HUDEP-2 (cell line): Measurements from ENCODE around the gene HEATR1.
"Not testable (repeated sequence)": the region's sequence is repeated elsewhere in the genome, so short reads cannot be mapped to it uniquely, and the experiment has no call there.

Experiments
- DNase-seq, 76 experiments: peaks; one replicate each; lab custom pipeline; 2025; ENCODE audit not compliant: unreplicated experiment in 76 of 76; lab: John Stamatoyannopoulos, UW

The HEATR1 gene

DNA sequence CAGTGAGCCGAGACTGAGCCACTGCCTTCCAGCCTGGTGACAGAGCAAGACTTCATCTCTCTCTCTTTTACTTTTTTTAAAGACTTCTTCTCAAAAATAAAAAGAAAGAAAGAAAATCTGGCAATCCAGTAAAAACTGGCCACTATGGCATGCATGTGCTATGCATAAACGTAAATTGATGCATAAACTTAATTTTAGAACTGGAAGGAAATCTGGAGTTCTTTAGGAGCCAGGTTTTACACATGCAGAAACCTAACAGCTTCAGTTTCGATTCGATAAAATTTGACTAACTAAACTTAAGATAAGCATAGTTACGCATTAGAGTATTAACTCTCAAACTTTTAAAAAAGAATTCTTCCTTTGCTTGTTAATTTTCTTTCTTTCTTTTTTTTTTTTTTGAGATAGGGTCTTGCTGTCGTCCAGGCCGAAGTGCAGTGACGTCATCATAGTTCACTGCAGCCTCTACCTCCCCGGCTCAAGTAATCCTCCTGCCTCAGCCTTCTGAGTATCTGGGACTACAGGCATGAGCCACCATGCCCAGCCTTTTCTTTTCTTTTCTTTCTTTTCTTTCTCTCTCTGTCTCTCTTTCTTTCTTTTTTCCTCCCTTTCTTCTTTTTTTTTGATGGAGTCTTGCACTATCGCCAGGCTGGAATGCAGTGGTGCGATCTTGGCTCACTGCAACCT, 92.4 kb downstream of the HEATR1 start:
- DNase-seq = no peak

GRCh38 chr1:236509647-236510401, 94.5 kb downstream of the HEATR1 start:
- DNase-seq = peak in 3 of 76 experiments; percentile 3 to 17 (median 13)

GRCh38 chr1:236509203-236509602, 95.1 kb downstream of the HEATR1 start:
- no peak for DNase-seq

GRCh38 chr1:236508593-236509027, 95.7 kb downstream of the HEATR1 start:
- no peak for DNase-seq

DNA sequence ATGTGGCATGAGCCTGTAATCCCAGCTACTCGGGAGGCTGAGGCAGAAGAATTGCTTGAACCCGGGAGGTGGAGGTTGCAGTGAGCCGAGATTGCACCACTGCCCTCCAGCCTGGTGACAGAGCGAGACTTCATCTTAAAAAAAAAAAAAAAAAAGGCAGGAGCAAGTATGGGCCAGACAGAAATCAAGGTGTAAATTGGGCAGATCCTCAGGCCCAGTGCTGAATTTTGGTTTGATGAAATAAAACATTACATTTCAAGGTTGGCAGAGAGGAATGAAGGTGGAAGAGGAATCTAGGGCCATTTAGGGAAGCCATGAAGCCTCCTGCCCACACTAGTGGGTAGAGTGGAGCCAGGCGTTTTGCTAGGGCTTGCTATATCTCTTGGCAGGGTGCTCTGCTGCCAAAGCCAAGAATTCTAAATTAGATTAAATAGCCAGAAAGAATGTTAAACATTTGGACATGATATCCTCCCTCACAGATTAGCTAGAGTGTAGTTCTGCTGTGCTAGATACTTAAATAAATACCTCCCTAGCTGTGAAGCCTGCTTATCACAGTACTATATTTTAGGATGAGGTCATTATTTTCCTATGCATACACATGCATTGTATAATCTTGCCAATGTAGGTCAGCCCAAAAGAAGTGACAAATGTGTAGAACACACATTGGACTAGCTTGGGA, 97.2 kb downstream of the HEATR1 start:
- peak in 34 of 76 experiments; percentile 1 to 72 (median 20) for DNase-seq

GRCh38 chr1:236504338-236504737, 100.0 kb downstream of the HEATR1 start:
- not testable (repeated sequence) for DNase-seq

GRCh38 chr1:236502972-236503639, 101.2 kb downstream of the HEATR1 start:
- DNase-seq = peak in 2 of 76 experiments; percentile 13 to 16

- no peak for DNase-seq
These were observed 101.7 kb downstream of the HEATR1 start for GRCh38 chr1:236502579-236502971.

GRCh38 chr1:236501093-236501492, 103.2 kb downstream of the HEATR1 start:
- DNase-seq = no peak
